Left renal pelvis (tissue), 4 donors: ENCODE results near the gene CD300LG. TPM values are rescaled to one million over a fixed set of nuclear protein-coding genes. Genes with fewer than 3 reads are reported as not detected.
"Not testable (repeated sequence)": the region's sequence is repeated elsewhere in the genome, so short reads cannot be mapped to it uniquely, and the experiment has no call there.

Experiments used
- DNase-seq, 4 donors: peaks; one replicate each; pipeline ENCODE4 v3.0.0-alpha.2; 2013; ENCODE audit warnings: low read depth in 4 of 4, low spot score in 3 of 4
- polyA plus RNA-seq, 4 donors: library from polyadenylated mRNA; unstranded; fragments of 120-200 nt; gene quantifications; one replicate each; pipeline ENCODE4 v1.2.1, GENCODE V29; 2013; ENCODE audit not compliant: insufficient read length in 4 of 4

The CD300LG gene, protein sequence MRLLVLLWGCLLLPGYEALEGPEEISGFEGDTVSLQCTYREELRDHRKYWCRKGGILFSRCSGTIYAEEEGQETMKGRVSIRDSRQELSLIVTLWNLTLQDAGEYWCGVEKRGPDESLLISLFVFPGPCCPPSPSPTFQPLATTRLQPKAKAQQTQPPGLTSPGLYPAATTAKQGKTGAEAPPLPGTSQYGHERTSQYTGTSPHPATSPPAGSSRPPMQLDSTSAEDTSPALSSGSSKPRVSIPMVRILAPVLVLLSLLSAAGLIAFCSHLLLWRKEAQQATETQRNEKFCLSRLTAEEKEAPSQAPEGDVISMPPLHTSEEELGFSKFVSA
- 1 to 10 TPM in 1 of 4 donors, under 1 TPM in 3; 0.83 to 1.9 (median 0.92) TPM for polyA plus RNA-seq

DNA sequence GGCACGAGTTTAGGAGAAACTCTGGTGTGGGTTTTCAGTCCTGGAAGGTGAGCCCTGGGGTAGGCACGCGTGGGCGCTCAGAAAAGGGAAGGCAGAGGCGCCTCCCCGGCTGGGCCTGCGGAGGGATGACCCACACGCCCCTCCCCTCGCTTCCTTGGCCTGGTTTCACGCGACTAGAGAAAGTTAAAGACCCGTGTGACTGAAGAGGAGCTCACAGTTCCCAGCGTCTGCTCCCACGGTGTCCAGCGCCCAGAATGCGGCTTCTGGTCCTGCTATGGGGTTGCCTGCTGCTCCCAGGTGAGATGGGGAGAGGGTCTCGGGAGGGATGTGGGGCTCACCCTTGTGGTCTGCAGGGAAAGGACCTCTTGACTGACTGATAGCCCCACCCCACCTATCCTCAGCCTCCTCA is at the start of gene CD300LG:
TSS of gene CD300LG (plus strand) at position 214 of the 409 bp plus-strand sequence. CDS start at position 255, 41 bp downstream.
- DNase-seq = no peak

DNA sequence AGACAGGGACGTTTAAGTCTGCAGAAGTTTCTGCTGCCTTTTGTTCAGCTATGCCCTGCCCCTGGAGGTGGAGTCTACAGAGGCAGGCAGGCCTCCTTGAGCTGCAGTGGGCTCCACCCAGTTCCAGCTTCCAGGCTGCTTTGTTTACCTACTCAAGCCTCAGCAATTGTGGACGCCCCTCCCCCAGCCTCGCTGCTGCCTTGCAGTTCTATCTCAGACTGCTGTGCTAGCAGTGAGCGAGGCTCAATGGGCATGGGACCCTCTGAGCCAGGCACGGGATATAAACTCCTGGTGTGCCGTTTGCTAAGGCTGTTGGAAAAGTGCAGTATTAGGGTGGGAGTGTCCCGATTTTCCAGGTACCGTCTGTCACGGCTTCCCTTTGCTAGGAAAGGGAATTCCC is 49.0 kb upstream of the CD300LG start:
- DNase-seq = not testable (repeated sequence)

GRCh38 chr17:43799047-43799446 is 47.9 kb upstream of the CD300LG start:
- DNase-seq = no peak

DNA sequence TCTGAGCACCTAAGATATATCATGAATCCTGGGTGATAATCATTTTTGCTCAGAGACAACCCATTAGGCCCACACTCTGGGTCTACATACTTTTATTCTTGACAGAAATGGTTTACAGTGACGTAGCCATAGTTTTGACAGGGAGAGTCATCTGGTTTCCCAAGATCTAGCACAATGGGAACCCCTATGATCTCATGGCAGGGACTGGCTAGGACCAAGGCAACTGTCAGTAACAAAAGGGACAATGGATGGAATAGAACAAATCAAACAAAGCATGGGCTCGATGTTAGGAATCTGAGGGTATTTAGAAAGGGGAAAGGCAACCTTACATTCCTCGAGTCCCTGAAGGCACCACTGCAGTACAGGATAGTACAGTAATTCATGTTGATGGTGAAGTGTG is 46.2 kb upstream of the CD300LG start:
- no peak for DNase-seq

GRCh38 chr17:43801844-43802243 is 45.1 kb upstream of the CD300LG start:
- DNase-seq = no peak

- peak in 1 of 4 donors; percentile 63 for DNase-seq
Observed at GRCh38 chr17:43803758-43804157, 43.2 kb upstream of the CD300LG start.

- DNase-seq = no peak
Observed at GRCh38 chr17:43805117-43805516, 41.9 kb upstream of the CD300LG start.

GRCh38 chr17:43808076-43808475 is 38.9 kb upstream of the CD300LG start:
- no peak for DNase-seq

GRCh38 chr17:43809121-43809520 is 37.9 kb upstream of the CD300LG start:
- no peak for DNase-seq

DNA sequence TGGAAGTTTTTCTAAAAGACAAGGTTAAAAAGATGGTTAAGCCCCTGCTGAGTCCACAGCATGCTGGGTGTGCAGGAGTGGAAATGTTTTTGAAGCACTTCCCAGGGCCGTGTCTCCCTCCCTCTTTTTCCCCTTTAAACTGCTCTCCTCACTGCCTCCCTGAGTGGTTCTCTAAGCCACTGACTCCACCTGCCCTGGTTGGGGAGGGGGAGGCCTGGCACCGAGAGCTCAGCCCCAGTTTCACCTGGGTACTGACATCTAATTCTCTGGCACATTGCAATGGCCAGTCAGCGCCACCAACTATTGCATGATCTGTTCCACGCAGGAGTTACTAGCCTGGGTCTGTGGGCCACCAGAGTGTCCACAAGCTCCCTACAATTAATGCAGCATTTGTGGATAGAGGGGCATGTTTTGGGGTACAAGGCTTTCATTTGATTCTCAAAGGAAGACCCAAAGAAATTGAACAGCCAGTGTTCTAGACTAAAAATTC is 36.7 kb upstream of the CD300LG start:
- DNase-seq = no peak

GRCh38 chr17:43810823-43811222 is 36.2 kb upstream of the CD300LG start:
- DNase-seq = no peak

GRCh38 chr17:43812396-43813265 is 34.3 kb upstream of the CD300LG start:
- DNase-seq = no peak

GRCh38 chr17:43813386-43813785 is 33.6 kb upstream of the CD300LG start:
- no peak for DNase-seq

DNA sequence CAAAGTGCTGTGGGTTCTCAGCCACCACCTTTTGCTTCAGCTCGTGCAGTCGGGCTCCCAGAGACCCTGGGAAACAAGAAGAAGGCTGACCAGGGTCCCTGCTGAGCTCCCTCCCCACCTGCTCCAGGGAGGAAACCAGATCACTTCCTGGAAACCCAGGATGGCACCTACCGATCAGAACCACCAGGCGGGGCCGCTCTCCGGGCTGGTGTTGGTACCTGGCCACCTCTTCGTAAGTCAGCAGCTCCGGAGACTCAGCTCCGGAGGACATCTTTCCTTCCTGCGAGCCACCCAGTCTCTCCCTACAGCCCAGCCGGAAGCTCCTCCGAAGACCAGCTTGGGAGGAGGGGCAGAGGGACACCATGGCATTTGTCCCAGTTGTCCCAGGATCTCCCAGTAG is 33.0 kb upstream of the CD300LG start:
- no peak for DNase-seq

GRCh38 chr17:43814714-43815113 is 32.3 kb upstream of the CD300LG start:
- no peak for DNase-seq

- no peak for DNase-seq
Observed at GRCh38 chr17:43816336-43817320, 30.3 kb upstream of the CD300LG start.

- no peak for DNase-seq
Observed at GRCh38 chr17:43817826-43818225, 29.1 kb upstream of the CD300LG start.

GRCh38 chr17:43818966-43819365 is 28.0 kb upstream of the CD300LG start:
- no peak for DNase-seq

DNA sequence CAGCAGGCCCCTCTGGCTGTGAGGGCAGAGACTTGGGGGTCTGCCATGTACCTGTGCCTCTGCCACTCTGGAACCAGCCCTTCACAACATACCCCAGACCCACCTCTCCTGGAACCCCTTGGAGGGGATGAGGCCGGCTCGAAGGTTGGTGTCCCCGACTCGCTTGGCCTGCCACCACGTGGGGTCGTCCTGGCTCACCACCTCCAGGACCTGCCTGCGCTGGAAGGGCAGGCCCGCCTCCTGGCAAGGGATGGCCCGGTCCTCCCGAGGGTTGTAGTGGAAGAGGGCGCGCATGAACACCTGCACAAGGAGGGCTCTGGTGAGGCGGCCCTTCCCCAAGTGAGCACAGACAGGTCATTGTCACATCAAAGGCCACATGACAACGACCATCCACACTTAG is 26.2 kb upstream of the CD300LG start:
- no peak for DNase-seq

DNA sequence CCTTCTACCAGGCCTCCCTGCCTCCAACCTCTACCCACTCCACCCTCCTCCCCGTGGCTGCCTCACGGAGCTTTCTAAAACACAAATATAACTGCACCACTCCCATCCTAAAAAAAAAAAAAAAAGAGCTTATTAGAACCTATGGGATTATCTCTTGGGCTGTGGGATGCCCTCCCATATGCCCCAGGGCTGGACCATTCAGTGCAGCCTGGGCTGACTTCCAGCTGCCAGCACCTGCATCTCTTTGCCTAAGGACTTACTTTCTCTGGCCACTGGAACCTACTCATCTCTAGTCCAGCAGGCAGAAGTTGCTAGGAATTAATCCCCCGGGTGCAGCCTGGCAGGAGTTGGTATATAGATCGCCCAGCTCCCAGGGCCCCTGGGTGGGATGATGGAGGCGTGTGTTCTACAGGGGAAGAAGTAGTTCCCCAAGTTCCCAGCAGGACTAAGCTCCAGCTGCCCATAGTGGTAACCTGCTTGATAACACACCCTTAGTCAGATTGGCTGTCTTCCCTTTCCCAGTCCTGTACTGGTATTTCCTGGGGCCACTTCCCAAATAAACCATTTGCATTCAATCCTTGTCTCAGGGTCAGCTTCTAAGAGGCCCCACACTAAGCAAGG is 24.3 kb upstream of the CD300LG start:
- no peak for DNase-seq
